PC-9 (cell line): ENCODE data around the gene IRX3. TPM values are rescaled to one million over a fixed set of nuclear protein-coding genes. Genes with fewer than 3 reads are reported as not detected.
A peak's percentile ranks its signal among the peaks of the same experiment; 100 is the strongest.

ENCODE experiments used
- BruUV-seq: library from RNA; stranded (reverse); fragments of 400-500 nt; replicated peaks from 2 replicates; lab custom pipeline; 2021; lab: Mats Ljungman, UMichigan
- CTCF ChIA-PET: fragments of 300-600 bp; sonication (Branson Sonifier 250); formaldehyde crosslinking; loops from one replicate; lab custom pipeline; 2022; ENCODE audit warnings: antibody characterized with exemption; lab: Charles Lee
- POLR2A ChIA-PET: fragments of 300-600 bp; sonication (Branson Sonifier 250); formaldehyde crosslinking; loops from one replicate; lab custom pipeline; 2022; ENCODE audit warnings: antibody characterized with exemption; ENCODE audit not compliant: unreplicated experiment; lab: Charles Lee
- DNase-seq, 2 experiments: peaks; one replicate each; pipeline versions ENCODE4 v3.0.0 to v3.0.0-alpha.2; 2015 to 2022; ENCODE audit warnings: mixed read lengths in 1 of 2
- H2AFZ ChIP-seq: fragments of 200-600 bp; sonication (generic); 2 replicates; pipeline ENCODE4 v1.8.1; 2017; ENCODE audit warnings: antibody characterized with exemption
- H3F3A ChIP-seq: fragments of 200-600 bp; sonication (generic); 2 replicates; pipeline ENCODE4 v1.8.1; 2017; ENCODE audit warnings: antibody characterized with exemption, mild to moderate bottlenecking, low read depth; ENCODE audit not compliant: insufficient read depth
- H3K27ac ChIP-seq: fragments of 200-600 bp; sonication (generic); 2 replicates; pipeline ENCODE4 v1.6.1; 2016; ENCODE audit warnings: mixed run types
- H3K27me3 ChIP-seq: fragments of 200-600 bp; sonication (generic); 2 replicates; pipeline ENCODE4 v1.6.1; 2016; ENCODE audit warnings: low read depth, mixed run types; ENCODE audit not compliant: insufficient read depth
- H3K36me3 ChIP-seq: fragments of 200-600 bp; sonication (generic); 2 replicates; pipeline ENCODE4 v1.6.1; 2016; ENCODE audit warnings: low read depth, mixed run types
- H3K4me1 ChIP-seq: fragments of 200-600 bp; sonication (generic); replicated peaks from 2 replicates; pipeline ENCODE4 v1.6.1; 2016; ENCODE audit warnings: mixed run types; ENCODE audit not compliant: insufficient read depth
- H3K4me2 ChIP-seq: fragments of 200-600 bp; sonication (generic); 2 replicates; pipeline ENCODE4 v1.6.1; 2017; ENCODE audit warnings: mixed run types
- H3K4me3 ChIP-seq: fragments of 200-600 bp; sonication (generic); 2 replicates; pipeline ENCODE4 v1.6.1; 2016; ENCODE audit warnings: mixed run types
- H3K79me2 ChIP-seq: fragments of 200-600 bp; sonication (generic); 2 replicates; pipeline ENCODE4 v1.6.1; 2017; ENCODE audit warnings: low read depth, mixed run types
- H3K9me2 ChIP-seq: fragments of 200-600 bp; sonication (generic); 2 replicates; pipeline ENCODE4 v1.8.1; 2017; ENCODE audit warnings: mild to moderate bottlenecking; ENCODE audit not compliant: insufficient read depth
- H3K9me3 ChIP-seq: fragments of 200-600 bp; sonication (generic); 2 replicates; pipeline ENCODE4 v1.8.1; 2016; ENCODE audit warnings: low read depth; ENCODE audit not compliant: insufficient read depth
- H4K20me1 ChIP-seq: fragments of 200-600 bp; sonication (generic); 2 replicates; pipeline ENCODE4 v1.8.1; 2017; ENCODE audit not compliant: insufficient read depth
- CTCF ChIP-seq: fragments of 200-600 bp; sonication (generic); conservative IDR thresholded peaks from 2 replicates; pipeline ENCODE4 v1.6.1; 2017; ENCODE audit warnings: mixed run types, antibody characterized with exemption, mild to moderate bottlenecking, moderate library complexity
- EZH2 ChIP-seq: fragments of 200-600 bp; sonication (generic); IDR thresholded peaks from 2 replicates; pipeline ENCODE4 v1.8.0; 2017; ENCODE audit warnings: antibody characterized with exemption, low read depth
- intact Hi-C: fragments of 100-400 bp; cut with micrococcal nuclease; formaldehyde crosslinking; loops from one replicate; pipeline ENCODE4 v1.10.0; 2022; ENCODE audit not compliant: unreplicated experiment
- total RNA-seq: library from RNA; stranded (reverse); gene quantifications from 2 replicates; pipeline ENCODE4 v1.2.3, GENCODE V29; 2021

Gene IRX3
- total RNA-seq, 1 experiment from 2014 or later: 13.1 TPM

GRCh38 chr16:54242199-54242598, 44.4 kb downstream of the IRX3 start:
- ChIA-PET POLR2A (no interaction called here), CTCF (no interaction called here)
- Histone ChIP-seq H3K4me1 (no peaks in the 10 kb centered on the region), H3K9me3 (0 out of 2 replicates have a peak, but pooled peaks cover 5% of the 10 kb centered on the region), H3K36me3 (no peaks in the 10 kb centered on the region), H2AFZ (no peak overlapping the region), H3F3A (no peaks in the 10 kb centered on the region), H3K27me3 (no peaks in the 10 kb centered on the region), H4K20me1 (no peaks in the 10 kb centered on the region), H3K27ac (no peak overlapping the region), H3K9me2 (no peaks in the 10 kb centered on the region), H3K79me2 (no peaks in the 10 kb centered on the region), H3K4me2 (no peak overlapping the region), H3K4me3 (no peak overlapping the region)
- peak; percentile 13 to 39 for DNase-seq
- no TSS peak for BruUV-seq
- intact Hi-C loops: no loop called here
- no peak for TF ChIP-seq EZH2
- no peak for TF ChIP-seq CTCF

GRCh38 chr16:54241525-54241924, 45.1 kb downstream of the IRX3 start:
- Histone ChIP-seq H3K9me2 (no peaks in the 10 kb centered on the region), H4K20me1 (no peaks in the 10 kb centered on the region), H3K4me1 (no peaks in the 10 kb centered on the region), H3K27ac (no peak overlapping the region), H3K9me3 (0 out of 2 replicates have a peak, but pooled peaks cover 5% of the 10 kb centered on the region), H3F3A (no peaks in the 10 kb centered on the region), H2AFZ (no peak overlapping the region), H3K4me2 (no peak overlapping the region), H3K4me3 (no peak overlapping the region), H3K79me2 (no peaks in the 10 kb centered on the region), H3K36me3 (no peaks in the 10 kb centered on the region), H3K27me3 (no peaks in the 10 kb centered on the region)
- ChIA-PET POLR2A (no interaction called here), CTCF (interaction anchor here (0.5 kb wide), 1 partner anchor 114 kb away, joined by 6 read pairs; no protein-coding TSS in a partner anchor)
- BruUV-seq: no TSS peak
- no peak for DNase-seq
- intact Hi-C loops: no loop called here
- TF ChIP-seq EZH2 (no peak), CTCF (no peak)

GRCh38 chr16:54240271-54241129, 46.1 kb downstream of the IRX3 start:
- intact Hi-C loops: no loop called here
- no peak overlapping the region for H3K4me2 ChIP-seq
- H3K9me2 ChIP-seq: no peaks in the 10 kb centered on the region
- no peak overlapping the region for H3K27ac ChIP-seq
- H2AFZ ChIP-seq: no peak overlapping the region
- CTCF ChIA-PET: no interaction called here
- no peaks in the 10 kb centered on the region for H3K4me1 ChIP-seq
- H3K36me3 ChIP-seq: no peaks in the 10 kb centered on the region
- no peak for DNase-seq
- no TSS peak for BruUV-seq
- H3K4me3 ChIP-seq: no peak overlapping the region
- POLR2A ChIA-PET: no interaction called here
- no peaks in the 10 kb centered on the region for H3F3A ChIP-seq
- no peak for TF ChIP-seq EZH2
- no peak for TF ChIP-seq CTCF
- H3K79me2 ChIP-seq: no peaks in the 10 kb centered on the region
- H4K20me1 ChIP-seq: no peaks in the 10 kb centered on the region
- no peaks in the 10 kb centered on the region for H3K27me3 ChIP-seq
- H3K9me3 ChIP-seq: no peaks in the 10 kb centered on the region
